Neural cell (in vitro differentiated cells): ENCODE data around the gene CAPNS2. TPM values are rescaled to one million over a fixed set of nuclear protein-coding genes. Genes with fewer than 3 reads are reported as not detected.

ENCODE experiments used
- H2AFZ ChIP-seq: fragments of 200-600, 300-800 bp; sonication (generic), shearing (Covaris generic); 2 replicates; pipeline ENCODE4 v1.6.0; 2014; ENCODE audit warnings: low read depth, mild to moderate bottlenecking, antibody characterized with exemption, low read length, moderate library complexity
- H3F3A ChIP-seq: fragments of 200-600 bp; shearing (Covaris generic); 2 replicates; pipeline ENCODE4 v1.6.1; 2016; ENCODE audit warnings: mild to moderate bottlenecking, moderate library complexity, mixed read lengths, antibody characterized with exemption, low read length; ENCODE audit not compliant: insufficient read depth, poor library complexity, severe bottlenecking
- H3K27ac ChIP-seq: fragments of 200-600, 300-800 bp; sonication (generic), shearing (Covaris generic); 2 replicates; pipeline ENCODE4 v1.5.1; 2014; ENCODE audit warnings: mild to moderate bottlenecking, low read length, moderate library complexity
- H3K27me3 ChIP-seq: fragments of 300-800, 200-600 bp; sonication (generic), shearing (Covaris generic); 2 replicates; pipeline ENCODE4 v1.6.0; 2014; ENCODE audit warnings: mild to moderate bottlenecking, low read depth, low read length, moderate library complexity; ENCODE audit not compliant: insufficient read depth
- H3K36me3 ChIP-seq: fragments of 300-800, 200-600 bp; sonication (generic), shearing (Covaris generic); 2 replicates; pipeline ENCODE4 v1.5.1; 2014; ENCODE audit warnings: mild to moderate bottlenecking, antibody characterized with exemption, low read length, moderate library complexity; ENCODE audit not compliant: insufficient read depth
- H3K4me2 ChIP-seq: fragments of 300-800, 200-600 bp; sonication (generic), shearing (Covaris generic); 2 replicates; pipeline ENCODE4 v1.6.0; 2014; ENCODE audit warnings: mild to moderate bottlenecking, low read length
- H3K4me3 ChIP-seq: fragments of 300-800, 200-600 bp; sonication (generic), shearing (Covaris generic); 2 replicates; pipeline ENCODE4 v1.5.1; 2014; ENCODE audit warnings: mild to moderate bottlenecking, low read length, moderate library complexity
- H3K79me2 ChIP-seq: fragments of 200-600 bp; shearing (Covaris generic); replicated peaks from 2 replicates; pipeline ENCODE4 v1.6.0; 2014; ENCODE audit warnings: mild to moderate bottlenecking, low read length, moderate library complexity; ENCODE audit not compliant: insufficient read depth
- H3K9ac ChIP-seq: fragments of 300-800, 200-600 bp; sonication (generic), shearing (Covaris generic); 2 replicates; pipeline ENCODE4 v1.6.1; 2016; ENCODE audit warnings: mild to moderate bottlenecking, low read length, mixed read lengths
- H3K9me2 ChIP-seq: fragments of 200-600 bp; shearing (Covaris generic); 2 replicates; pipeline ENCODE4 v1.6.1; 2016; ENCODE audit warnings: mild to moderate bottlenecking, low read length, mixed read lengths; ENCODE audit not compliant: insufficient read depth
- H3K9me3 ChIP-seq: fragments of 200-600, 300-800 bp; sonication (generic), shearing (Covaris generic); 2 replicates; pipeline ENCODE4 v1.6.1; 2016; ENCODE audit warnings: mild to moderate bottlenecking, mixed run types, low read length, moderate library complexity, mixed read lengths
- H4K20me1 ChIP-seq: fragments of 200-600 bp; shearing (Covaris generic); 2 replicates; pipeline ENCODE4 v1.6.1; 2016; ENCODE audit warnings: mild to moderate bottlenecking, mixed run types; ENCODE audit not compliant: insufficient read depth
- EP300 ChIP-seq: fragments of 450-650 bp; conservative IDR thresholded peaks from 2 replicates; pipeline ENCODE4 v1.6.1; 2014; ENCODE audit warnings: antibody characterized with exemption, mild to moderate bottlenecking, moderate library complexity; ENCODE audit not compliant: poor library complexity, severe bottlenecking
- EZH2 ChIP-seq: fragments of 200-600, 300-800 bp; shearing (Covaris generic), sonication (generic); IDR thresholded peaks from 2 replicates; pipeline ENCODE4 v1.6.1; 2014; ENCODE audit warnings: antibody characterized with exemption, low read length, borderline replicate concordance, mild to moderate bottlenecking; ENCODE audit not compliant: insufficient read depth, poor library complexity, severe bottlenecking
- MXI1 ChIP-seq: fragments of 450-650 bp; conservative IDR thresholded peaks from 2 replicates; pipeline ENCODE4 v1.6.1; 2014; ENCODE audit warnings: antibody characterized with exemption, mild to moderate bottlenecking; ENCODE audit not compliant: poor library complexity, severe bottlenecking
- POLR2AphosphoS5 ChIP-seq: IDR thresholded peaks from 2 replicates; pipeline ENCODE4 v1.6.1; 2012
- RAD21 ChIP-seq: fragments of 450-650 bp; conservative IDR thresholded peaks from 2 replicates; pipeline ENCODE4 v1.6.1; 2014; ENCODE audit warnings: antibody characterized with exemption, mild to moderate bottlenecking, moderate library complexity
- SMC3 ChIP-seq: fragments of 450-650 bp; conservative IDR thresholded peaks from 2 replicates; pipeline ENCODE4 v1.6.1; 2014; ENCODE audit warnings: antibody characterized with exemption, mild to moderate bottlenecking, moderate library complexity; ENCODE audit not compliant: poor library complexity
- TAF1 ChIP-seq: IDR thresholded peaks from 2 replicates; pipeline ENCODE4 v1.6.1; 2012; ENCODE audit warnings: low read depth
- polyA plus RNA-seq: library from polyadenylated mRNA; depleted of rRNA; stranded (reverse); fragments of >200 nt; gene quantifications from 2 replicates; pipeline ENCODE4 v1.2.3, GENCODE V29; 2014
- TF ChIP-seq, protein P1 (sequence below): fragments of 450-650 bp; IDR thresholded peaks from 2 replicates; pipeline ENCODE4 v1.5.1; 2014; ENCODE audit warnings: antibody characterized with exemption, mild to moderate bottlenecking, moderate library complexity; ENCODE audit not compliant: poor library complexity, severe bottlenecking
- TF ChIP-seq, protein P2 (sequence below): IDR thresholded peaks from 2 replicates; pipeline ENCODE4 v1.6.1; 2012; ENCODE audit warnings: borderline replicate concordance

Gene CAPNS2
- polyA plus RNA-seq, 1 donor from 2014 or later: not detected

DNA sequence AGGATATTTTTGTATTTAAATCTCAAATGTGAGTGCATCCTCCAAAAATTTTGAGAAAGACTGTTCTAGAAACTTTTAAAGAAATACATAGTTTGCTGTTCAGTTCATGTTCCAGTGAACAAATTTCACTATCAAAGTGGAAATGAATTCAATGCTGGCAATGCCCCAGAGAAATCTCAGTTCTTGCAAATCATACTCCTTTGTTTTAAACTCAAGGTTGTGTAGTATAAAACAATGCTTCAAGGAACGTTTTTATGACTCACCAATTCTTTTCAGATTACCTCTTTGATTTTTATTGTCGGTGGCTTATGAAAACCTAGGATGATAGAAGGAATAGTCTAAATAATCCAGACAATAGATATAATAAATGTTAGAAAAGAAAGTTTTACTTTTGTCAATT lies 40.0 kb upstream of the CAPNS2 start:
- Histone ChIP-seq H3K27ac (no peak overlapping the region), H4K20me1 (no peaks in the 10 kb centered on the region), H3K4me3 (no peak overlapping the region), H3F3A (no peaks in the 10 kb centered on the region), H3K27me3 (no peaks in the 10 kb centered on the region), H2AFZ (no peak overlapping the region), H3K4me2 (no peak overlapping the region), H3K9ac (no peak overlapping the region), H3K79me2 (no peaks in the 10 kb centered on the region), H3K9me2 (no peaks in the 10 kb centered on the region), H3K36me3 (no peaks in the 10 kb centered on the region), H3K9me3 (no peaks in the 10 kb centered on the region)
- TF ChIP-seq POLR2AphosphoS5: no peak
- TF ChIP-seq, protein P1, sequence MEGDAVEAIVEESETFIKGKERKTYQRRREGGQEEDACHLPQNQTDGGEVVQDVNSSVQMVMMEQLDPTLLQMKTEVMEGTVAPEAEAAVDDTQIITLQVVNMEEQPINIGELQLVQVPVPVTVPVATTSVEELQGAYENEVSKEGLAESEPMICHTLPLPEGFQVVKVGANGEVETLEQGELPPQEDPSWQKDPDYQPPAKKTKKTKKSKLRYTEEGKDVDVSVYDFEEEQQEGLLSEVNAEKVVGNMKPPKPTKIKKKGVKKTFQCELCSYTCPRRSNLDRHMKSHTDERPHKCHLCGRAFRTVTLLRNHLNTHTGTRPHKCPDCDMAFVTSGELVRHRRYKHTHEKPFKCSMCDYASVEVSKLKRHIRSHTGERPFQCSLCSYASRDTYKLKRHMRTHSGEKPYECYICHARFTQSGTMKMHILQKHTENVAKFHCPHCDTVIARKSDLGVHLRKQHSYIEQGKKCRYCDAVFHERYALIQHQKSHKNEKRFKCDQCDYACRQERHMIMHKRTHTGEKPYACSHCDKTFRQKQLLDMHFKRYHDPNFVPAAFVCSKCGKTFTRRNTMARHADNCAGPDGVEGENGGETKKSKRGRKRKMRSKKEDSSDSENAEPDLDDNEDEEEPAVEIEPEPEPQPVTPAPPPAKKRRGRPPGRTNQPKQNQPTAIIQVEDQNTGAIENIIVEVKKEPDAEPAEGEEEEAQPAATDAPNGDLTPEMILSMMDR: no peak
- TF ChIP-seq MXI1: no peak
- no peak for TF ChIP-seq EZH2
- TF ChIP-seq, protein P2, sequence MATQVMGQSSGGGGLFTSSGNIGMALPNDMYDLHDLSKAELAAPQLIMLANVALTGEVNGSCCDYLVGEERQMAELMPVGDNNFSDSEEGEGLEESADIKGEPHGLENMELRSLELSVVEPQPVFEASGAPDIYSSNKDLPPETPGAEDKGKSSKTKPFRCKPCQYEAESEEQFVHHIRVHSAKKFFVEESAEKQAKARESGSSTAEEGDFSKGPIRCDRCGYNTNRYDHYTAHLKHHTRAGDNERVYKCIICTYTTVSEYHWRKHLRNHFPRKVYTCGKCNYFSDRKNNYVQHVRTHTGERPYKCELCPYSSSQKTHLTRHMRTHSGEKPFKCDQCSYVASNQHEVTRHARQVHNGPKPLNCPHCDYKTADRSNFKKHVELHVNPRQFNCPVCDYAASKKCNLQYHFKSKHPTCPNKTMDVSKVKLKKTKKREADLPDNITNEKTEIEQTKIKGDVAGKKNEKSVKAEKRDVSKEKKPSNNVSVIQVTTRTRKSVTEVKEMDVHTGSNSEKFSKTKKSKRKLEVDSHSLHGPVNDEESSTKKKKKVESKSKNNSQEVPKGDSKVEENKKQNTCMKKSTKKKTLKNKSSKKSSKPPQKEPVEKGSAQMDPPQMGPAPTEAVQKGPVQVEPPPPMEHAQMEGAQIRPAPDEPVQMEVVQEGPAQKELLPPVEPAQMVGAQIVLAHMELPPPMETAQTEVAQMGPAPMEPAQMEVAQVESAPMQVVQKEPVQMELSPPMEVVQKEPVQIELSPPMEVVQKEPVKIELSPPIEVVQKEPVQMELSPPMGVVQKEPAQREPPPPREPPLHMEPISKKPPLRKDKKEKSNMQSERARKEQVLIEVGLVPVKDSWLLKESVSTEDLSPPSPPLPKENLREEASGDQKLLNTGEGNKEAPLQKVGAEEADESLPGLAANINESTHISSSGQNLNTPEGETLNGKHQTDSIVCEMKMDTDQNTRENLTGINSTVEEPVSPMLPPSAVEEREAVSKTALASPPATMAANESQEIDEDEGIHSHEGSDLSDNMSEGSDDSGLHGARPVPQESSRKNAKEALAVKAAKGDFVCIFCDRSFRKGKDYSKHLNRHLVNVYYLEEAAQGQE: no peak
- no peak for TF ChIP-seq SMC3
- TF ChIP-seq RAD21: no peak
- TF ChIP-seq EP300: no peak
- TF ChIP-seq TAF1: no peak

DNA sequence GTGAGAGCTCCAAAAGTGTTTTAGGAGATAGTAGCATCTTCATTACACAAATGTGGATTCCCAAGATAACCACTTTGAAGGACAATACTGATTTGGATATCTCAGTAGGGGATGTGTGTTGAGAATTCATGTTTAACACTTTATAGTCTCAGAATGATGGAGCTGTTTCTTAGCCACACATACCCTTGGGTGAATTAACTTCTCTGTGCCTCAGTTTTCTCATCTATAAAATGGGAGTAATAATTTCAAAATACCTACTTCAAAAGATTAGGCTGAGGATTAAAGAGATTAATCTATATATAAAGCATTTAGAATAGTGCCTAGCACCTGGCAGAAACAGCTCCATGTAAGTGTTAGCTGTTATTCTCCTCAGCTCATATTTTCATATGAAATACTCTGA lies 38.6 kb upstream of the CAPNS2 start:
- H3K4me3 ChIP-seq: no peak overlapping the region
- H3F3A ChIP-seq: no peaks in the 10 kb centered on the region
- no peaks in the 10 kb centered on the region for H3K9me2 ChIP-seq
- no peak overlapping the region for H3K27ac ChIP-seq
- H2AFZ ChIP-seq: no peak overlapping the region
- H4K20me1 ChIP-seq: no peaks in the 10 kb centered on the region
- H3K36me3 ChIP-seq: no peaks in the 10 kb centered on the region
- no peak overlapping the region for H3K9ac ChIP-seq
- no peaks in the 10 kb centered on the region for H3K9me3 ChIP-seq
- no peaks in the 10 kb centered on the region for H3K79me2 ChIP-seq
- no peak for TF ChIP-seq EP300
- TF ChIP-seq TAF1: no peak
- TF ChIP-seq, protein P1: no peak
- TF ChIP-seq MXI1: no peak
- no peak for TF ChIP-seq POLR2AphosphoS5
- TF ChIP-seq EZH2: no peak
- TF ChIP-seq, protein P2: no peak
- no peak for TF ChIP-seq RAD21
- H3K27me3 ChIP-seq: no peaks in the 10 kb centered on the region
- no peak overlapping the region for H3K4me2 ChIP-seq
